Measurements from ENCODE around the gene PARPBP. TPM values are rescaled to one million over a fixed set of nuclear protein-coding genes. Genes with fewer than 3 reads are reported as not detected.
A peak's percentile ranks its signal among the peaks of the same experiment; 100 is the strongest.

PARPBP gene
- total and polyA plus RNA-seq, 5 donors from 2014 or later: 2.6 to 5.1 (median 3.9) TPM

- Mint-ChIP-seq H3K4me3 (no peak overlapping the region), H3K4me1 (peaks cover 8 to 38% (median 14%) of the 10 kb centered on the region in 4 donors), H3K36me3 (peaks cover 74% of the 10 kb centered on the region), H3K27ac (no peak overlapping the region), H3K9me3 (peaks cover 0 to 8% (median 0%) of the 10 kb centered on the region in 7 donors), H3K27me3 (no peaks in the 10 kb centered on the region)
- Histone ChIP-seq H3K27me3 (ENCODE audit: control insufficient read depth, insufficient read depth, low read length) (no peaks in the 10 kb centered on the region), H3K9me3 (ENCODE audit: control insufficient read depth in 2 of 2, low read length in 2 of 2) (peaks cover 5% of the 10 kb centered on the region in 2 experiments), H3K27ac (ENCODE audit: insufficient read depth, low read length, poor library complexity, severe bottlenecking) (no peak overlapping the region), H3K4me3 (ENCODE audit: low read depth, low read length) (no peak overlapping the region), H3K36me3 (ENCODE audit: control insufficient read depth, insufficient read depth, low read length) (peaks cover 59% of the 10 kb centered on the region), H3K4me1 (ENCODE audit: control insufficient read depth, insufficient read depth, low read length, poor library complexity, severe bottlenecking) (no peaks in the 10 kb centered on the region)
- DNase-seq (no peak), ATAC-seq (ENCODE audit: low read depth in 2 of 2) (no peak)
These were observed 13.1 kb upstream of the PARPBP start for GRCh38 chr12:102106905-102107304.

GRCh38 chr12:102107970-102108369, 12.0 kb upstream of the PARPBP start:
- peaks cover 70% of the 10 kb centered on the region for H3K36me3 Mint-ChIP-seq
- H3K36me3 ChIP-seq (ENCODE audit: control insufficient read depth, insufficient read depth, low read length): peaks cover 59% of the 10 kb centered on the region
- H3K4me1 Mint-ChIP-seq: peaks cover 10 to 30% (median 14%) of the 10 kb centered on the region in 4 donors
- DNase-seq: peak in 1 of 3 donors; percentile 50
- H3K27ac Mint-ChIP-seq: peak overlapping the region in 1 of 3 donors; percentile 74
- H3K9me3 Mint-ChIP-seq: peaks cover 0 to 6% (median 0%) of the 10 kb centered on the region in 7 donors
- no peak overlapping the region for H3K4me3 ChIP-seq (ENCODE audit: low read depth, low read length)
- H3K4me3 Mint-ChIP-seq: peak overlapping the region in 1 of 4 donors; percentile 38
- H3K4me1 ChIP-seq (ENCODE audit: control insufficient read depth, insufficient read depth, low read length, poor library complexity, severe bottlenecking): no peaks in the 10 kb centered on the region
- peaks cover 5% of the 10 kb centered on the region in 2 experiments for H3K9me3 ChIP-seq (ENCODE audit: control insufficient read depth in 2 of 2, low read length in 2 of 2)
- no peak for ATAC-seq (ENCODE audit: low read depth in 2 of 2)
- H3K27ac ChIP-seq (ENCODE audit: insufficient read depth, low read length, poor library complexity, severe bottlenecking): no peak overlapping the region
- H3K27me3 Mint-ChIP-seq: no peaks in the 10 kb centered on the region
- no peaks in the 10 kb centered on the region for H3K27me3 ChIP-seq (ENCODE audit: control insufficient read depth, insufficient read depth, low read length)

- H3K36me3 Mint-ChIP-seq: peaks cover 56% of the 10 kb centered on the region
These were observed 9.2 kb upstream of the PARPBP start for GRCh38 chr12:102110782-102111181.

GRCh38 chr12:102114212-102114611, 5.8 kb upstream of the PARPBP start:
- ATAC-seq (ENCODE audit: low read depth in 2 of 2) (no peak), DNase-seq (no peak)
- Mint-ChIP-seq H3K27me3 (no peaks in the 10 kb centered on the region), H3K4me3 (no peak overlapping the region), H3K9me3 (no peaks in the 10 kb centered on the region), H3K4me1 (peaks cover 13 to 44% (median 22%) of the 10 kb centered on the region in 4 donors), H3K36me3 (peaks cover 42% of the 10 kb centered on the region), H3K27ac (no peak overlapping the region)
- Histone ChIP-seq H3K4me1 (ENCODE audit: control insufficient read depth, insufficient read depth, low read length, poor library complexity, severe bottlenecking) (peaks cover 6% of the 10 kb centered on the region), H3K27ac (ENCODE audit: insufficient read depth, low read length, poor library complexity, severe bottlenecking) (no peak overlapping the region), H3K9me3 (ENCODE audit: control insufficient read depth in 2 of 2, low read length in 2 of 2) (no peaks in the 10 kb centered on the region), H3K36me3 (ENCODE audit: control insufficient read depth, insufficient read depth, low read length) (peaks cover 31% of the 10 kb centered on the region), H3K4me3 (ENCODE audit: low read depth, low read length) (no peak overlapping the region), H3K27me3 (ENCODE audit: control insufficient read depth, insufficient read depth, low read length) (no peaks in the 10 kb centered on the region)

More at GRCh38 chr12:102110782-102111181, 9.2 kb upstream of the PARPBP start:
- H3K27ac ChIP-seq (ENCODE audit: insufficient read depth, low read length, poor library complexity, severe bottlenecking): no peak overlapping the region
- peaks cover 0 to 6% (median 0%) of the 10 kb centered on the region in 7 donors for H3K9me3 Mint-ChIP-seq
- H3K4me3 Mint-ChIP-seq: no peak overlapping the region
- H3K4me1 ChIP-seq (ENCODE audit: control insufficient read depth, insufficient read depth, low read length, poor library complexity, severe bottlenecking): no peaks in the 10 kb centered on the region
- H3K27me3 ChIP-seq (ENCODE audit: control insufficient read depth, insufficient read depth, low read length): no peaks in the 10 kb centered on the region
- no peak for ATAC-seq (ENCODE audit: low read depth in 2 of 2)
- H3K4me1 Mint-ChIP-seq: peaks cover 17 to 28% (median 22%) of the 10 kb centered on the region in 4 donors
- no peak for DNase-seq
- H3K9me3 ChIP-seq (ENCODE audit: control insufficient read depth in 2 of 2, low read length in 2 of 2): peaks cover 5% of the 10 kb centered on the region in 2 experiments
- H3K36me3 ChIP-seq (ENCODE audit: control insufficient read depth, insufficient read depth, low read length): peaks cover 51% of the 10 kb centered on the region
- H3K27ac Mint-ChIP-seq: no peak overlapping the region
- no peak overlapping the region for H3K4me3 ChIP-seq (ENCODE audit: low read depth, low read length)
- H3K27me3 Mint-ChIP-seq: no peaks in the 10 kb centered on the region

GRCh38 chr12:102116392-102116791, 3.6 kb upstream of the PARPBP start:
- ATAC-seq (ENCODE audit: low read depth in 2 of 2) (no peak), DNase-seq (no peak)
- peaks cover 20% of the 10 kb centered on the region for H3K4me1 ChIP-seq (ENCODE audit: control insufficient read depth, insufficient read depth, low read length, poor library complexity, severe bottlenecking)
- H3K27ac Mint-ChIP-seq: no peak overlapping the region
- peaks cover 8 to 56% (median 30%) of the 10 kb centered on the region in 4 donors for H3K4me1 Mint-ChIP-seq
- H3K9me3 ChIP-seq (ENCODE audit: control insufficient read depth in 2 of 2, low read length in 2 of 2): no peaks in the 10 kb centered on the region
- no peak overlapping the region for H3K27ac ChIP-seq (ENCODE audit: insufficient read depth, low read length, poor library complexity, severe bottlenecking)
- no peaks in the 10 kb centered on the region for H3K27me3 Mint-ChIP-seq
- no peak overlapping the region for H3K4me3 ChIP-seq (ENCODE audit: low read depth, low read length)
- peaks cover 20% of the 10 kb centered on the region for H3K36me3 ChIP-seq (ENCODE audit: control insufficient read depth, insufficient read depth, low read length)
- H3K4me3 Mint-ChIP-seq: peak overlapping the region in 1 of 4 donors; percentile 61
- no peaks in the 10 kb centered on the region for H3K27me3 ChIP-seq (ENCODE audit: control insufficient read depth, insufficient read depth, low read length)
- H3K9me3 Mint-ChIP-seq: no peaks in the 10 kb centered on the region
- peaks cover 28% of the 10 kb centered on the region for H3K36me3 Mint-ChIP-seq

- Mint-ChIP-seq H3K27ac (peak overlapping the region in 2 of 3 donors; percentile 50 to 98), H3K9me3 (no peaks in the 10 kb centered on the region), H3K4me3 (peak overlapping the region; percentile 59 to 99 (median 96)), H3K36me3 (peaks cover 21% of the 10 kb centered on the region), H3K27me3 (no peaks in the 10 kb centered on the region), H3K4me1 (peaks cover 16 to 57% (median 31%) of the 10 kb centered on the region in 4 donors)
- H3K9me3 ChIP-seq (ENCODE audit: control insufficient read depth in 2 of 2, low read length in 2 of 2): no peaks in the 10 kb centered on the region
- no peaks in the 10 kb centered on the region for H3K27me3 ChIP-seq (ENCODE audit: control insufficient read depth, insufficient read depth, low read length)
- DNase-seq (peak in 1 of 3 donors; percentile 6), ATAC-seq (ENCODE audit: low read depth in 2 of 2) (no peak)
- H3K27ac ChIP-seq (ENCODE audit: insufficient read depth, low read length, poor library complexity, severe bottlenecking): no peak overlapping the region
- peaks cover 26% of the 10 kb centered on the region for H3K4me1 ChIP-seq (ENCODE audit: control insufficient read depth, insufficient read depth, low read length, poor library complexity, severe bottlenecking)
- H3K36me3 ChIP-seq (ENCODE audit: control insufficient read depth, insufficient read depth, low read length): peaks cover 16% of the 10 kb centered on the region
- peak overlapping the region; percentile 94 for H3K4me3 ChIP-seq (ENCODE audit: low read depth, low read length)
These were observed 1.1 kb upstream of the PARPBP start for GRCh38 chr12:102118874-102119273.

GRCh38 chr12:102120564-102120873, 536 bp downstream of the PARPBP start:
- Histone ChIP-seq H3K27me3 (ENCODE audit: control insufficient read depth, insufficient read depth, low read length) (no peaks in the 10 kb centered on the region), H3K4me3 (ENCODE audit: low read depth, low read length) (peak overlapping the region; percentile 94), H3K27ac (ENCODE audit: insufficient read depth, low read length, poor library complexity, severe bottlenecking) (peak overlapping the region; percentile 89), H3K4me1 (ENCODE audit: control insufficient read depth, insufficient read depth, low read length, poor library complexity, severe bottlenecking) (peaks cover 26% of the 10 kb centered on the region), H3K9me3 (ENCODE audit: control insufficient read depth in 2 of 2, low read length in 2 of 2) (no peaks in the 10 kb centered on the region), H3K36me3 (ENCODE audit: control insufficient read depth, insufficient read depth, low read length) (peaks cover 14% of the 10 kb centered on the region)
- Mint-ChIP-seq H3K27ac (peak overlapping the region in 2 of 3 donors; percentile 97 to 98), H3K4me1 (peaks cover 16 to 46% (median 32%) of the 10 kb centered on the region in 4 donors), H3K4me3 (peak overlapping the region; percentile 94 to 99 (median 96)), H3K36me3 (peaks cover 26% of the 10 kb centered on the region), H3K27me3 (no peaks in the 10 kb centered on the region), H3K9me3 (no peaks in the 10 kb centered on the region)
- no peak for ATAC-seq (ENCODE audit: low read depth in 2 of 2)
- no peak for DNase-seq

- no peaks in the 10 kb centered on the region for H3K27me3 ChIP-seq (ENCODE audit: control insufficient read depth, insufficient read depth, low read length)
- H3K9me3 Mint-ChIP-seq: no peaks in the 10 kb centered on the region
- H3K36me3 ChIP-seq (ENCODE audit: control insufficient read depth, insufficient read depth, low read length): peaks cover 11% of the 10 kb centered on the region
- H3K27me3 Mint-ChIP-seq: no peaks in the 10 kb centered on the region
- ATAC-seq (ENCODE audit: low read depth in 2 of 2) (no peak), DNase-seq (peak in 2 of 3 donors; percentile 4 to 41)
- H3K27ac ChIP-seq (ENCODE audit: insufficient read depth, low read length, poor library complexity, severe bottlenecking): peak overlapping the region; percentile 89
- peak overlapping the region; percentile 94 to 99 (median 96) for H3K4me3 Mint-ChIP-seq
- H3K27ac Mint-ChIP-seq: peak overlapping the region; percentile 38 to 98 (median 97)
- peaks cover 26% of the 10 kb centered on the region for H3K36me3 Mint-ChIP-seq
- H3K4me1 ChIP-seq (ENCODE audit: control insufficient read depth, insufficient read depth, low read length, poor library complexity, severe bottlenecking): peaks cover 26% of the 10 kb centered on the region
- peak overlapping the region; percentile 94 for H3K4me3 ChIP-seq (ENCODE audit: low read depth, low read length)
- H3K9me3 ChIP-seq (ENCODE audit: control insufficient read depth in 2 of 2, low read length in 2 of 2): no peaks in the 10 kb centered on the region
- peaks cover 17 to 46% (median 30%) of the 10 kb centered on the region in 4 donors for H3K4me1 Mint-ChIP-seq
These were observed 903 bp downstream of the PARPBP start for GRCh38 chr12:102120886-102121285.

Data from CD4-positive, CD25-positive, alpha-beta regulatory T cell (primary cell).